A549 (cell line): Measurements from ENCODE around the gene QPRT. TPM values are rescaled to one million over a fixed set of nuclear protein-coding genes. Genes with fewer than 3 reads are reported as not detected.
A peak's percentile ranks its signal among the peaks of the same experiment; 100 is the strongest.

Source experiments
- ATAC-seq, 2 experiments: fragments of 200-7000 bp in 1 of 2; fragments of >200 bp in 1 of 2; cut with Nextera tagmentation in 1 of 2; cut with Tn5 transposase in 1 of 2; 3 replicates each; pipeline versions ENCODE4 v1.8.0 to v1.9.1; 2018 to 2020; ENCODE audit warnings: mild to moderate bottlenecking in 1 of 2, moderate library complexity in 1 of 2
- CTCF ChIA-PET: fragments of 300-600 bp; sonication (Branson Sonifier 250); formaldehyde crosslinking; extraction: SDS; loops from one replicate; lab custom pipeline; 2021; ENCODE audit warnings: antibody characterized with exemption, inconsistent platforms; lab: Yijun Ruan, JAX
- POLR2A ChIA-PET: fragments of 350-600 bp; formaldehyde crosslinking; extraction: SDS; loops from one replicate; lab custom pipeline; 2021; ENCODE audit warnings: antibody characterized with exemption, inconsistent platforms; lab: Yijun Ruan, JAX
- DNase-seq, 2 experiments: peaks; one replicate each; pipeline versions ENCODE4 v3.0.0 to v3.0.0-alpha.2; 2011 to 2016; ENCODE audit warnings: low read depth in 1 of 2, low spot score in 1 of 2
- FAIRE-seq: peaks from 2 replicates; lab custom pipeline; 2011; peaks lifted over from hg19 to GRCh38; lab: Jason Lieb, UNC
- H3K27ac ChIP-seq, 2 experiments: fragments of >200 bp; sonication (Bioruptor Twin); formaldehyde crosslinking; 3 replicates each; pipeline ENCODE4 v1.5.1; 2016 to 2017
- H3K4me1 ChIP-seq: fragments of >200 bp; sonication (Bioruptor Twin); formaldehyde crosslinking; 3 replicates; pipeline ENCODE4 v1.6.1; 2016
- H3K4me2 ChIP-seq: fragments of >200 bp; sonication (Bioruptor Twin); formaldehyde crosslinking; 3 replicates; pipeline ENCODE4 v1.6.1; 2016
- H3K4me3 ChIP-seq: fragments of >200 bp; sonication (Bioruptor Twin); formaldehyde crosslinking; 3 replicates; pipeline ENCODE4 v1.5.1; 2016
- H3K9me3 ChIP-seq: fragments of >200 bp; sonication (Bioruptor Twin); formaldehyde crosslinking; 3 replicates; pipeline ENCODE4 v1.6.1; 2016
- CBX8 ChIP-seq: fragments of 200-600 bp; sonication (generic); IDR thresholded peaks from 2 replicates; pipeline ENCODE4 v1.6.1; 2016
- CEBPB ChIP-seq, 2 experiments: fragments of >200 bp in 1 of 2; sonication (Bioruptor Twin) in 1 of 2; formaldehyde crosslinking in 1 of 2; IDR thresholded peaks; 2 replicates each; pipeline ENCODE4 v1.6.1; 2012 to 2016
- CHD4 ChIP-seq: fragments of 200-600 bp; sonication (generic); IDR thresholded peaks from 2 replicates; pipeline ENCODE4 v1.6.1; 2016; ENCODE audit warnings: antibody characterized with exemption, mild to moderate bottlenecking, borderline replicate concordance
- EHMT2 ChIP-seq: fragments of 200-600 bp; sonication (generic); IDR thresholded peaks from 2 replicates; pipeline ENCODE4 v1.6.1; 2016; ENCODE audit warnings: antibody characterized with exemption, low read depth, mild to moderate bottlenecking, moderate library complexity
- ELK1 ChIP-seq: fragments of 150-350 bp; IDR thresholded peaks from 2 replicates; pipeline ENCODE4 v1.6.1; 2014; ENCODE audit warnings: low read depth, mild to moderate bottlenecking, low read length
- GATA3 ChIP-seq: IDR thresholded peaks from 2 replicates; pipeline ENCODE4 v1.6.1; 2012; ENCODE audit warnings: borderline replicate concordance
- HMGXB4 ChIP-seq: fragments of 250-450 bp; sonication (Bioruptor Pico); IDR thresholded peaks from 2 replicates; pipeline ENCODE4 v1.5.0; 2021; ENCODE audit warnings: mild to moderate bottlenecking, moderate library complexity, borderline replicate concordance
- HOXB5 ChIP-seq: fragments of 250-450 bp; sonication (Bioruptor Pico); IDR thresholded peaks from 2 replicates; pipeline ENCODE4 v1.5.0; 2020; ENCODE audit warnings: mild to moderate bottlenecking, moderate library complexity
- JUN ChIP-seq, 2 experiments: fragments of >200 bp; sonication (Bioruptor Twin); formaldehyde crosslinking; IDR thresholded peaks; 2 replicates in 1 of 2; 3 replicates in 1 of 2; pipeline ENCODE4 v1.6.1; 2016 to 2017
- MAFK ChIP-seq: fragments of 450-650 bp; IDR thresholded peaks from 2 replicates; pipeline ENCODE4 v1.6.1; 2014; ENCODE audit not compliant: partially characterized antibody
- MAX ChIP-seq: IDR thresholded peaks from 2 replicates; pipeline ENCODE4 v1.6.1; 2012
- NR3C1 ChIP-seq: fragments of >200 bp; sonication (Bioruptor Twin); formaldehyde crosslinking; IDR thresholded peaks from 3 replicates; pipeline ENCODE4 v1.6.1; 2017
- PHF8 ChIP-seq: fragments of 200-600 bp; sonication (generic); IDR thresholded peaks from 2 replicates; pipeline ENCODE4 v1.6.1; 2016; ENCODE audit warnings: low read depth, mild to moderate bottlenecking, antibody characterized with exemption, moderate library complexity, borderline replicate concordance
- POLR2AphosphoS2 ChIP-seq: conservative IDR thresholded peaks from 2 replicates; pipeline ENCODE4 v1.6.1; 2012; ENCODE audit warnings: low read length, improper control_type of control experiment, inconsistent platforms
- RCOR1 ChIP-seq: fragments of 150-350 bp; IDR thresholded peaks from 2 replicates; pipeline ENCODE4 v1.6.1; 2014; ENCODE audit warnings: antibody characterized with exemption, low read length, low read depth
- REST ChIP-seq: fragments of 200-600 bp; sonication (generic); IDR thresholded peaks from 2 replicates; pipeline ENCODE4 v1.6.1; 2016; ENCODE audit warnings: antibody characterized with exemption, mild to moderate bottlenecking, moderate library complexity
- RFX5 ChIP-seq: fragments of 450-650 bp; IDR thresholded peaks from 2 replicates; pipeline ENCODE4 v1.7.1; 2014; ENCODE audit warnings: antibody characterized with exemption, mild to moderate bottlenecking, moderate library complexity
- SMC3 ChIP-seq: fragments of >200 bp; sonication (Bioruptor Twin); formaldehyde crosslinking; IDR thresholded peaks from 3 replicates; pipeline ENCODE4 v1.6.1; 2018; ENCODE audit warnings: inconsistent platforms
- ZFP36 ChIP-seq: fragments of 450-650 bp; IDR thresholded peaks from 2 replicates; pipeline ENCODE4 v1.6.1; 2014; ENCODE audit warnings: borderline replicate concordance; ENCODE audit not compliant: partially characterized antibody
- ZNF302 ChIP-seq: fragments of 250-450 bp; sonication (Bioruptor Pico); IDR thresholded peaks from 2 replicates; pipeline ENCODE4 v1.9.0; 2021; ENCODE audit warnings: inconsistent platforms, mild to moderate bottlenecking, moderate library complexity
- WGBS: methylation state at CpG from one replicate; pipeline ENCODE4 v1.1.6; 2017; ENCODE audit errors: missing lambda C conversion rate; 5-methylcytosine and 5-hydroxymethylcytosine counted together
- polyA plus RNA-seq, 4 experiments: library from polyadenylated mRNA; depleted of rRNA in 3 of 4; stranded (reverse); fragments of >200 nt; fragmentation: RNase III in 1 of 4; extraction: RNeasy Plus Mini Kit Qiagen cat#74134 plus additional on column Dnase treatment in 1 of 4; gene quantifications; 2 replicates in 3 of 4; 3 replicates in 1 of 4; pipeline ENCODE4 v1.2.3, GENCODE V29; 2011 to 2017

QPRT gene
- polyA plus RNA-seq, 2 of the 4 experiments (the other 2 are of a cell fraction): 1.7 to 2.1 TPM

- WGBS: 84% methylated on average over 7 of the region's 7 CpGs
- CTCF ChIA-PET: interaction anchor here (0.6 to 1.7 kb wide), 3 partner anchors 48 to 773 kb away, joined by 3 to 5 read pairs (median 3); no protein-coding TSS in a partner anchor
- H3K4me1 ChIP-seq: 0 out of 3 replicates have a peak, but pooled peaks cover 3% of the 10 kb centered on the region
- H3K4me2 ChIP-seq: no peak overlapping the region
- no peak overlapping the region for H3K4me3 ChIP-seq
- POLR2A ChIA-PET: no interaction called here
- H3K9me3 ChIP-seq: no peaks in the 10 kb centered on the region
- H3K27ac ChIP-seq: peak overlapping the region in 1 of 2 experiments; percentile 14; a peak in 1 of 6 replicates
- DNase-seq: no peak
- no peak for ATAC-seq
- TF ChIP-seq HOXB5 (CRISPR knock-in tag) (no peak), PHF8 (no peak), POLR2AphosphoS2 (no peak), ELK1 (no peak), HMGXB4 (CRISPR knock-in tag) (no peak), MAFK (no peak), ZNF302 (no peak), NR3C1 (no peak)
- no peak for FAIRE-seq
Measured at GRCh38 chr16:29643596-29643995, 35.4 kb upstream of the QPRT start.

- Histone ChIP-seq H3K27ac (no peak overlapping the region), H3K4me3 (no peak overlapping the region), H3K4me2 (no peak overlapping the region), H3K4me1 (0 out of 3 replicates have a peak, but pooled peaks cover 3% of the 10 kb centered on the region), H3K9me3 (no peaks in the 10 kb centered on the region)
- ChIA-PET CTCF (interaction anchor here (1.0 kb wide), 1 partner anchor 56 kb away, joined by 3 read pairs; no protein-coding TSS in a partner anchor), POLR2A (no interaction called here)
- 84% methylated on average over 9 of the region's 9 CpGs for WGBS
- no peak for DNase-seq
- no peak for TF ChIP-seq CBX8
- no peak for TF ChIP-seq REST
- no peak for TF ChIP-seq CEBPB (IDR thresholded peaks at IDR 0.05)
- TF ChIP-seq RFX5: no peak
- TF ChIP-seq MAX: no peak
- TF ChIP-seq, all 56 proteins: peak for 0
- ATAC-seq (no peak; a peak in 1 of 6 replicates), FAIRE-seq (no peak)
Measured at GRCh38 chr16:29644338-29644857, 34.6 kb upstream of the QPRT start.

GRCh38 chr16:29644973-29645693 is 33.8 kb upstream of the QPRT start:
- no peak for ATAC-seq
- CTCF ChIA-PET: interaction anchor here (0.6 kb wide), 1 partner anchor 424 kb away, joined by 4 read pairs; no protein-coding TSS in a partner anchor
- no peak overlapping the region for H3K4me2 ChIP-seq
- TF ChIP-seq EHMT2: no peak; the same call in 1 of the 2 replicates
- TF ChIP-seq CHD4: no peak
- no peak for TF ChIP-seq ZFP36
- TF ChIP-seq SMC3: no peak
- TF ChIP-seq GATA3: no peak
- TF ChIP-seq RCOR1: no peak
- no peak for TF ChIP-seq JUN (IDR thresholded peaks at IDR 0.05)
- TF ChIP-seq, all 56 proteins: peak for 0
- WGBS: 94% methylated on average over 4 of the region's 4 CpGs
- H3K4me1 ChIP-seq: 0 out of 3 replicates have a peak, but pooled peaks cover 3% of the 10 kb centered on the region
- H3K4me3 ChIP-seq: no peak overlapping the region
- H3K9me3 ChIP-seq: no peaks in the 10 kb centered on the region
- POLR2A ChIA-PET: no interaction called here
- no peak for FAIRE-seq
- no peak overlapping the region for H3K27ac ChIP-seq
- DNase-seq: no peak
